HepG2 (cell line): ENCODE data around the gene GPS1. TPM values are rescaled to one million over a fixed set of nuclear protein-coding genes. Genes with fewer than 3 reads are reported as not detected.

Experiments used
- BCL6 ChIP-seq: IDR thresholded peaks from 2 replicates; pipeline ENCODE4 v1.6.1; 2016; ENCODE audit warnings: missing genetic modification reagents, missing compliant biosample characterization
- FOXK2 ChIP-seq: fragments of 450-650 bp; IDR thresholded peaks from 2 replicates; pipeline ENCODE4 v1.6.1; 2016
- GATAD2A ChIP-seq: IDR thresholded peaks from 2 replicates; pipeline ENCODE4 v1.6.1; 2016
- HMGA1 ChIP-seq: sonication (generic); formaldehyde crosslinking; conservative IDR thresholded peaks from 2 replicates; pipeline ENCODE4 v1.4.0; 2020; ENCODE audit warnings: missing genetic modification reagents
- ISL2 ChIP-seq: sonication (generic); formaldehyde crosslinking; IDR thresholded peaks from 2 replicates; pipeline ENCODE4 v1.5.0; 2020; ENCODE audit warnings: missing genetic modification reagents
- LCORL ChIP-seq, 2 experiments: fragments of 450-650 bp in 1 of 2; sonication (generic) in 1 of 2; formaldehyde crosslinking in 1 of 2; IDR thresholded peaks; 2 replicates each; pipeline versions ENCODE4 v1.5.0 to v1.6.1; 2017 to 2020; ENCODE audit warnings: antibody characterized with exemption in 1 of 2, missing genetic modification reagents in 1 of 2
- NCOR1 ChIP-seq: fragments of 200-600 bp; sonication (generic); IDR thresholded peaks from 2 replicates; pipeline ENCODE4 v1.7.0; 2017; ENCODE audit warnings: antibody characterized with exemption, low read length, borderline replicate concordance
- POLR2AphosphoS2 ChIP-seq: IDR thresholded peaks from 2 replicates; pipeline ENCODE4 v1.6.1; 2011; ENCODE audit warnings: low read depth, low read length, improper control_type of control experiment
- RAD21 ChIP-seq: fragments of 450-650 bp; formaldehyde crosslinking; IDR thresholded peaks from 2 replicates; pipeline ENCODE4 v1.5.0; 2020; ENCODE audit warnings: mild to moderate bottlenecking
- XRCC5 ChIP-seq: fragments of 200-400 bp; formaldehyde crosslinking; optimal IDR thresholded peaks from 2 replicates; pipeline ENCODE3; 2017; ENCODE audit warnings: mild to moderate bottlenecking, low read length
- ZNF232 ChIP-seq: sonication (generic); formaldehyde crosslinking; IDR thresholded peaks from 2 replicates; pipeline ENCODE4 v1.4.0; 2020; ENCODE audit warnings: missing genetic modification reagents, borderline replicate concordance
- ZNF367 ChIP-seq: sonication (generic); formaldehyde crosslinking; IDR thresholded peaks from 2 replicates; pipeline ENCODE4 v1.4.0; 2020; ENCODE audit warnings: missing genetic modification reagents, borderline replicate concordance
- ZNF547 ChIP-seq: sonication (generic); formaldehyde crosslinking; IDR thresholded peaks from 2 replicates; pipeline ENCODE4 v1.5.1; 2020; ENCODE audit warnings: mild to moderate bottlenecking, missing genetic modification reagents
- ZNF609 ChIP-seq: sonication (generic); formaldehyde crosslinking; IDR thresholded peaks from 2 replicates; pipeline ENCODE4 v1.4.0; 2020; ENCODE audit warnings: mild to moderate bottlenecking, missing genetic modification reagents, borderline replicate concordance
- ZNF749 ChIP-seq: sonication (generic); formaldehyde crosslinking; IDR thresholded peaks from 2 replicates; pipeline ENCODE4 v1.8.0; 2022; ENCODE audit warnings: mild to moderate bottlenecking, missing genetic modification reagents, moderate library complexity, borderline replicate concordance
- polyA plus RNA-seq, 8 experiments: library from polyadenylated mRNA; depleted of rRNA in 3 of 8; stranded (reverse) in 7 of 8; unstranded in 1 of 8; fragments of >200 nt; fragmentation: Illumina TruSeq in 4 of 8; extraction: Trizol in 4 of 8; gene quantifications; 2 replicates each; pipeline versions ENCODE4 v1.2.1 to v1.2.3, GENCODE V29; 2011 to 2016; ENCODE audit warnings: low read depth in 4 of 8, missing spikeins in 1 of 8, mixed read lengths in 1 of 8; ENCODE audit not compliant: insufficient read depth in 1 of 8
- total RNA-seq, 5 experiments: library from RNA; depleted of rRNA; stranded (reverse); fragments of >200 nt; fragmentation: Illumina TruSeq; extraction: Trizol; gene quantifications; 2 replicates each; pipeline ENCODE4 v1.2.3, GENCODE V29; 2016; ENCODE audit warnings: low read depth in 1 of 5
- TF ChIP-seq, protein P1 (sequence below): sonication (generic); formaldehyde crosslinking; IDR thresholded peaks from 2 replicates; pipeline ENCODE4 v1.4.0; 2020; ENCODE audit warnings: missing genetic modification reagents
- TF ChIP-seq, protein P2 (sequence below): IDR thresholded peaks from 2 replicates; pipeline ENCODE4 v1.6.1; 2016
- TF ChIP-seq, protein P3 (sequence below): sonication (generic); formaldehyde crosslinking; IDR thresholded peaks from 2 replicates; pipeline ENCODE4 v1.5.0; 2020; ENCODE audit warnings: missing genetic modification reagents, mild to moderate bottlenecking, borderline replicate concordance

The GPS1 gene
- total and polyA plus RNA-seq, 2 of the 13 experiments (the other 11 are each of a cell fraction or from before 2014, with no cell fraction given): 124 to 128 TPM

DNA sequence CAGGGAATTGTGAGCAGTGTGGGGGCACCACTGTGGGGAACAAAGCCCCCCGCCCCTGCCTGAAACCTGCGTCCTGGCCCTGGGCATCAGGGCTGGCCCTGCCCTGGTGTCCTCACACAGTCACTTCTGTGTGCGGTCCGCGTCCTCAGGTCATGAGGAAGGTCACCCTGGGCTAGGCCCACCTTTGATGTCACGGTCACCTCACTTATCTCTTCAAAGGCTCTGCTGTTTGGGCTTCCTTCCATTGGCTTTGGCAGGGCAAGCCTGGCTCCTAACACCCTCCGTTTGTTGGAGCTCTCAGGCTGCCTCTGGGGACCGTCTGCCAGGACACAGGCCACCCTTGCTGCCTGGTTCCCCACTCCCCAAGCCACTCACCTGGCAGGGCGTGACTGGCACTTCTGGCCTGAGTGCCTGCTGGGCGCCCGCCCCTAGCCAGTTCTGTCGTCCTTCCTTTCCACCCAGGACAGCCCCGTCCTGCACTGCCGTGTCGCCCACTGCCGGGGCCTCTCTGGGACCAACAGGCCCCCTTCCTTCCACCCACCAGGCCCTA is 37.9 kb upstream of the GPS1 start (continued):
- TF ChIP-seq, protein P1, sequence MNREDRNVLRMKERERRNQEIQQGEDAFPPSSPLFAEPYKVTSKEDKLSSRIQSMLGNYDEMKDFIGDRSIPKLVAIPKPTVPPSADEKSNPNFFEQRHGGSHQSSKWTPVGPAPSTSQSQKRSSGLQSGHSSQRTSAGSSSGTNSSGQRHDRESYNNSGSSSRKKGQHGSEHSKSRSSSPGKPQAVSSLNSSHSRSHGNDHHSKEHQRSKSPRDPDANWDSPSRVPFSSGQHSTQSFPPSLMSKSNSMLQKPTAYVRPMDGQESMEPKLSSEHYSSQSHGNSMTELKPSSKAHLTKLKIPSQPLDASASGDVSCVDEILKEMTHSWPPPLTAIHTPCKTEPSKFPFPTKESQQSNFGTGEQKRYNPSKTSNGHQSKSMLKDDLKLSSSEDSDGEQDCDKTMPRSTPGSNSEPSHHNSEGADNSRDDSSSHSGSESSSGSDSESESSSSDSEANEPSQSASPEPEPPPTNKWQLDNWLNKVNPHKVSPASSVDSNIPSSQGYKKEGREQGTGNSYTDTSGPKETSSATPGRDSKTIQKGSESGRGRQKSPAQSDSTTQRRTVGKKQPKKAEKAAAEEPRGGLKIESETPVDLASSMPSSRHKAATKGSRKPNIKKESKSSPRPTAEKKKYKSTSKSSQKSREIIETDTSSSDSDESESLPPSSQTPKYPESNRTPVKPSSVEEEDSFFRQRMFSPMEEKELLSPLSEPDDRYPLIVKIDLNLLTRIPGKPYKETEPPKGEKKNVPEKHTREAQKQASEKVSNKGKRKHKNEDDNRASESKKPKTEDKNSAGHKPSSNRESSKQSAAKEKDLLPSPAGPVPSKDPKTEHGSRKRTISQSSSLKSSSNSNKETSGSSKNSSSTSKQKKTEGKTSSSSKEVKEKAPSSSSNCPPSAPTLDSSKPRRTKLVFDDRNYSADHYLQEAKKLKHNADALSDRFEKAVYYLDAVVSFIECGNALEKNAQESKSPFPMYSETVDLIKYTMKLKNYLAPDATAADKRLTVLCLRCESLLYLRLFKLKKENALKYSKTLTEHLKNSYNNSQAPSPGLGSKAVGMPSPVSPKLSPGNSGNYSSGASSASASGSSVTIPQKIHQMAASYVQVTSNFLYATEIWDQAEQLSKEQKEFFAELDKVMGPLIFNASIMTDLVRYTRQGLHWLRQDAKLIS (CRISPR knock-in tag): peak; percentile 80; the same call in 1 of the 2 replicates
- TF ChIP-seq NCOR1 (no peak), ZNF232 (CRISPR knock-in tag) (0 out of 2 replicates have a peak, but pooled peaks have one; percentile 18), GATAD2A (CRISPR knock-in tag) (peak; percentile 83), POLR2AphosphoS2 (no peak), ZNF609 (CRISPR knock-in tag) (peak; percentile 52), ZNF367 (CRISPR knock-in tag) (no peak), BCL6 (CRISPR knock-in tag) (peak; percentile 50; the same call in 1 of the 2 replicates), HMGA1 (CRISPR knock-in tag) (no peak), RAD21 (no peak), ZNF749 (CRISPR knock-in tag) (0 out of 2 replicates have a peak, but pooled peaks have one; percentile 39), LCORL (IDR thresholded peaks at IDR 0.05) (no peak), LCORL (CRISPR knock-in tag; IDR thresholded peaks at IDR 0.05) (peak; percentile 52; the same call in 1 of the 2 replicates), FOXK2 (no peak), ISL2 (CRISPR knock-in tag) (peak; percentile 45; the same call in 1 of the 2 replicates), ZNF547 (CRISPR knock-in tag) (no peak), XRCC5 (peak; percentile 20)
- TF ChIP-seq, protein P2, sequence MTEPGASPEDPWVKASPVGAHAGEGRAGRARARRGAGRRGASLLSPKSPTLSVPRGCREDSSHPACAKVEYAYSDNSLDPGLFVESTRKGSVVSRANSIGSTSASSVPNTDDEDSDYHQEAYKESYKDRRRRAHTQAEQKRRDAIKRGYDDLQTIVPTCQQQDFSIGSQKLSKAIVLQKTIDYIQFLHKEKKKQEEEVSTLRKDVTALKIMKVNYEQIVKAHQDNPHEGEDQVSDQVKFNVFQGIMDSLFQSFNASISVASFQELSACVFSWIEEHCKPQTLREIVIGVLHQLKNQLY: no peak
- TF ChIP-seq, protein P3, sequence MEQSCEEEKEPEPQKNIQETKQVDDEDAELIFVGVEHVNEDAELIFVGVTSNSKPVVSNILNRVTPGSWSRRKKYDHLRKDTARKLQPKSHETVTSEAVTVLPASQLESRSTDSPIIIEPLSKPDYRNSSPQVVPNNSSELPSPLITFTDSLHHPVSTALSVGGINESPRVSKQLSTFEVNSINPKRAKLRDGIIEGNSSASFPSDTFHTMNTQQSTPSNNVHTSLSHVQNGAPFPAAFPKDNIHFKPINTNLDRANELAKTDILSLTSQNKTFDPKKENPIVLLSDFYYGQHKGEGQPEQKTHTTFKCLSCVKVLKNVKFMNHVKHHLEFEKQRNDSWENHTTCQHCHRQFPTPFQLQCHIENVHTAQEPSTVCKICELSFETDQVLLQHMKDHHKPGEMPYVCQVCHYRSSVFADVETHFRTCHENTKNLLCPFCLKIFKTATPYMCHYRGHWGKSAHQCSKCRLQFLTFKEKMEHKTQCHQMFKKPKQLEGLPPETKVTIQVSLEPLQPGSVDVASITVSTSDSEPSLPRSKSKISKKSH (CRISPR knock-in tag): 0 out of 2 replicates have a peak, but pooled peaks have one; percentile 22
